ENCODE results near the gene FLT3LG.

FLT3LG gene

GRCh38 chr19:49447485-49448431, 26.3 kb upstream of the FLT3LG start:
- peaks cover 24 to 27% of the 10 kb centered on the region in 2 experiments for H3K4me1 ChIP-seq (ENCODE audit: control insufficient read depth in 1 of 2, insufficient read depth in 1 of 2, low read depth in 1 of 2, low read length in 1 of 2)
- no peak for TF ChIP-seq CTCF (IDR thresholded peaks at IDR 0.05)
- no peak overlapping the region for H3K27ac ChIP-seq
- H3K9me3 ChIP-seq = no peaks in the 10 kb centered on the region
- H3K4me3 ChIP-seq (ENCODE audit: low read depth in 1 of 2, low read length in 1 of 2) = no peak overlapping the region
- peaks cover 16% of the 10 kb centered on the region for H3K36me3 ChIP-seq
- H3K27me3 ChIP-seq = peaks cover 3% of the 10 kb centered on the region

GRCh38 chr19:49448432-49448786, 25.6 kb upstream of the FLT3LG start:
- H3K4me1 ChIP-seq (ENCODE audit: control insufficient read depth in 1 of 2, insufficient read depth in 1 of 2, low read depth in 1 of 2, low read length in 1 of 2) = peaks cover 21 to 22% of the 10 kb centered on the region in 2 experiments
- no peak for TF ChIP-seq CTCF (IDR thresholded peaks at IDR 0.05)
- no peak overlapping the region for H3K27ac ChIP-seq
- H3K9me3 ChIP-seq = no peaks in the 10 kb centered on the region
- peaks cover 16% of the 10 kb centered on the region for H3K36me3 ChIP-seq
- no peaks in the 10 kb centered on the region for H3K27me3 ChIP-seq
- H3K4me3 ChIP-seq (ENCODE audit: low read depth in 1 of 2, low read length in 1 of 2) = no peak overlapping the region

GRCh38 chr19:49450405-49450804, 23.6 kb upstream of the FLT3LG start:
- no peaks in the 10 kb centered on the region for H3K27me3 ChIP-seq
- TF ChIP-seq CTCF (IDR thresholded peaks at IDR 0.05) = no peak
- H3K4me3 ChIP-seq (ENCODE audit: low read depth in 1 of 2, low read length in 1 of 2) = no peak overlapping the region
- H3K9me3 ChIP-seq = no peaks in the 10 kb centered on the region
- peaks cover 24 to 25% of the 10 kb centered on the region in 2 experiments for H3K4me1 ChIP-seq (ENCODE audit: control insufficient read depth in 1 of 2, insufficient read depth in 1 of 2, low read depth in 1 of 2, low read length in 1 of 2)
- peaks cover 16% of the 10 kb centered on the region for H3K36me3 ChIP-seq
- H3K27ac ChIP-seq = peak overlapping the region; percentile 45

- H3K27ac ChIP-seq = peak within 1 kb of the TSS; percentile 88
- H3K9me3 ChIP-seq = no peaks in the 10 kb centered on the region
- TF ChIP-seq CTCF (IDR thresholded peaks at IDR 0.05) = peak; percentile 10
- peaks cover 24 to 25% of the 10 kb centered on the region in 2 experiments for H3K4me1 ChIP-seq (ENCODE audit: control insufficient read depth in 1 of 2, insufficient read depth in 1 of 2, low read depth in 1 of 2, low read length in 1 of 2)
- no peaks in the 10 kb centered on the region for H3K27me3 ChIP-seq
- H3K36me3 ChIP-seq = peaks cover 13% of the 10 kb centered on the region
- H3K4me3 ChIP-seq (ENCODE audit: low read depth in 1 of 2, low read length in 1 of 2) = peak within 1 kb of the TSS; percentile 83 to 97
Measured at GRCh38 chr19:49451430-49452181, 22.4 kb upstream of the FLT3LG start, which contains the start of gene PIH1D1. PIH1D1 (minus strand) TSS chr19:49451814; CDS start chr19:49451574, 240 bp downstream.

DNA sequence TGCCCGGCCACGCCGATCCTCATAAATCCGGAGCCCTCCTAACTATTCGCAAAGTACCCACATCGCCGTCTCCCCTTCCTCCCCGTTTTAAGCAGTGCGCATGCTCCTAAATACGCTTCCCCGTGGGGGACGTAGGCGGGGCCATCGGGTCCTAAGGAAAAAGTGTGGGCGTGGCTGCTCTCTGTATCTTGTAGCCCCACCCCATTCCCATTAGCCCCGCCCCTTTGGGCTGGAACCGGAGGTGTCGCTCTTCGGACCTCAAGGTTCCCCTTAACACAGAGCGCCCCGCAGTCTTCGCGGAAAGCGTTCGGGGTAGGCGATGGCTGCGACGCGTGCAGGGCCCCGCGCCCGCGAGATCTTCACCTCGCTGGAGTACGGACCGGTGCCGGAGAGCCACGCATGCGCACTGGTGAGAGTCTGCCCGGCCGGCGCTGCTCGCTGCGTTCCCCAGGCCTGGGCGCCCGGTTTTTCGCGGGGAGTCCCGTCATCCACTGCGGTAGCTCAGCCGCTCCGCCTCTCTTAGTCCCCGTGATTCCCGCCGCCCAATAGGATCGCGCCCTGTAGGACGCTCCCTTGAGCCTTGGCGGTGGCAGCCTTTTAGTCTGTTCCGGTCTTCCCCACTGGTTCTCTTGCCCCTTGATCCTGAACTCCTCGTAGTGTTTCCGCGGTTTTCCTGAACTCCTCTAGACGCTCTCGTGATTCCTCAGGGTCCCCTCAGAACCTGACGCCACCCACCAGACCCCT, 20.8 kb upstream of the FLT3LG start, which contains the start of gene ALDH16A1:
Gene ALDH16A1, plus strand, starts transcription at position 213 of the 744 bp plus-strand sequence. Its CDS starts 107 bp downstream, at position 320.
- H3K36me3 ChIP-seq = no peaks in the 10 kb centered on the region
- H3K4me3 ChIP-seq (ENCODE audit: low read depth in 1 of 2, low read length in 1 of 2) = peak within 1 kb of the TSS; percentile 83 to 97
- H3K4me1 ChIP-seq (ENCODE audit: control insufficient read depth in 1 of 2, insufficient read depth in 1 of 2, low read depth in 1 of 2, low read length in 1 of 2) = peaks cover 24 to 25% of the 10 kb centered on the region in 2 experiments
- peak within 1 kb of the TSS; percentile 88 for H3K27ac ChIP-seq
- H3K9me3 ChIP-seq = no peaks in the 10 kb centered on the region
- TF ChIP-seq CTCF (IDR thresholded peaks at IDR 0.05) = peak; percentile 53
- H3K27me3 ChIP-seq = no peaks in the 10 kb centered on the region
